GM19099 (cell line): ENCODE results near the gene PNLIPRP1.

ENCODE experiments used
- POLR2A ChIP-seq: IDR thresholded peaks from 3 replicates; pipeline ENCODE4 v1.6.1; 2011; ENCODE audit warnings: low read depth; ENCODE audit not compliant: insufficient read length; ENCODE audit errors: extremely low read depth

PNLIPRP1 gene

GRCh38 chr10:116589926-116590325, 833 bp upstream of the PNLIPRP1 start:
- TF ChIP-seq POLR2A: no peak

GRCh38 chr10:116593139-116593740, 2.5 kb downstream of the PNLIPRP1 start:
- TF ChIP-seq POLR2A: no peak

- no peak for TF ChIP-seq POLR2A
These were observed 3.8 kb downstream of the PNLIPRP1 start for GRCh38 chr10:116594525-116595035.

GRCh38 chr10:116596062-116596461, 5.3 kb downstream of the PNLIPRP1 start:
- no peak for TF ChIP-seq POLR2A

GRCh38 chr10:116597543-116597942, 6.8 kb downstream of the PNLIPRP1 start:
- TF ChIP-seq POLR2A: no peak

- no peak for TF ChIP-seq POLR2A
These were observed 7.6 kb downstream of the PNLIPRP1 start for GRCh38 chr10:116598329-116598728.

GRCh38 chr10:116599991-116600390, 9.2 kb downstream of the PNLIPRP1 start:
- TF ChIP-seq POLR2A: no peak

GRCh38 chr10:116602648-116603400, 12.1 kb downstream of the PNLIPRP1 start:
- TF ChIP-seq POLR2A: no peak

- no peak for TF ChIP-seq POLR2A
These were observed 15.3 kb downstream of the PNLIPRP1 start for GRCh38 chr10:116606061-116606483.

- no peak for TF ChIP-seq POLR2A
These were observed 16.6 kb downstream of the PNLIPRP1 start for GRCh38 chr10:116607336-116607735.

- TF ChIP-seq POLR2A: no peak
These were observed 18.2 kb downstream of the PNLIPRP1 start for GRCh38 chr10:116608686-116609594.

- no peak for TF ChIP-seq POLR2A
These were observed 19.8 kb downstream of the PNLIPRP1 start for GRCh38 chr10:116610443-116611152.

GRCh38 chr10:116611153-116611545, 20.4 kb downstream of the PNLIPRP1 start:
- no peak for TF ChIP-seq POLR2A

- TF ChIP-seq POLR2A: no peak
These were observed 21.5 kb downstream of the PNLIPRP1 start for GRCh38 chr10:116612107-116612769.
